Nephron (organoid): ENCODE measurements around the gene CLIC4.
A peak's percentile ranks its signal among the peaks of the same experiment; 100 is the strongest.

Experiments
- H3K27ac Mint-ChIP-seq, 3 experiments: 2 replicates each; pipeline ENCODE4 v1.8.0; 2020; ENCODE audit warnings: mixed read lengths in 3 of 3, mild to moderate bottlenecking in 2 of 3, moderate library complexity in 1 of 3
- H3K27me3 Mint-ChIP-seq: 2 replicates; pipeline ENCODE4 v1.8.0; 2021; ENCODE audit warnings: low read depth, mild to moderate bottlenecking, moderate library complexity, mixed read lengths
- H3K36me3 Mint-ChIP-seq: 2 replicates; pipeline ENCODE4 v1.8.0; 2020; ENCODE audit warnings: low read depth, mixed read lengths
- H3K4me1 Mint-ChIP-seq: 2 replicates; pipeline ENCODE4 v1.8.0; 2020; ENCODE audit warnings: mixed read lengths
- H3K4me3 Mint-ChIP-seq, 3 experiments: 2 replicates each; pipeline ENCODE4 v1.8.0; 2020; ENCODE audit warnings: mild to moderate bottlenecking in 3 of 3, mixed read lengths in 3 of 3, moderate library complexity in 2 of 3
- H3K9me3 Mint-ChIP-seq: 2 replicates; pipeline ENCODE4 v1.8.0; 2020; ENCODE audit warnings: mixed read lengths
- CTCF ChIP-seq, 3 experiments: fragments of 200-600 bp; sonication (generic); IDR thresholded peaks; one replicate each; pipeline ENCODE4 v1.5.0; 2021; ENCODE audit warnings: antibody characterized with exemption in 3 of 3; ENCODE audit not compliant: unreplicated experiment in 3 of 3

CLIC4 gene

GRCh38 chr1:24735156-24735508 lies 10.1 kb upstream of the CLIC4 start:
- Mint-ChIP-seq H3K4me3 (no peak overlapping the region), H3K27me3 (no peaks in the 10 kb centered on the region), H3K36me3 (no peaks in the 10 kb centered on the region), H3K4me1 (peaks cover 28% of the 10 kb centered on the region), H3K27ac (peak overlapping the region; percentile 87 to 95 (median 94)), H3K9me3 (no peaks in the 10 kb centered on the region)
- TF ChIP-seq CTCF (IDR thresholded peaks at IDR 0.05; ENCODE audit: unreplicated experiment in 3 of 3) = no peak

DNA sequence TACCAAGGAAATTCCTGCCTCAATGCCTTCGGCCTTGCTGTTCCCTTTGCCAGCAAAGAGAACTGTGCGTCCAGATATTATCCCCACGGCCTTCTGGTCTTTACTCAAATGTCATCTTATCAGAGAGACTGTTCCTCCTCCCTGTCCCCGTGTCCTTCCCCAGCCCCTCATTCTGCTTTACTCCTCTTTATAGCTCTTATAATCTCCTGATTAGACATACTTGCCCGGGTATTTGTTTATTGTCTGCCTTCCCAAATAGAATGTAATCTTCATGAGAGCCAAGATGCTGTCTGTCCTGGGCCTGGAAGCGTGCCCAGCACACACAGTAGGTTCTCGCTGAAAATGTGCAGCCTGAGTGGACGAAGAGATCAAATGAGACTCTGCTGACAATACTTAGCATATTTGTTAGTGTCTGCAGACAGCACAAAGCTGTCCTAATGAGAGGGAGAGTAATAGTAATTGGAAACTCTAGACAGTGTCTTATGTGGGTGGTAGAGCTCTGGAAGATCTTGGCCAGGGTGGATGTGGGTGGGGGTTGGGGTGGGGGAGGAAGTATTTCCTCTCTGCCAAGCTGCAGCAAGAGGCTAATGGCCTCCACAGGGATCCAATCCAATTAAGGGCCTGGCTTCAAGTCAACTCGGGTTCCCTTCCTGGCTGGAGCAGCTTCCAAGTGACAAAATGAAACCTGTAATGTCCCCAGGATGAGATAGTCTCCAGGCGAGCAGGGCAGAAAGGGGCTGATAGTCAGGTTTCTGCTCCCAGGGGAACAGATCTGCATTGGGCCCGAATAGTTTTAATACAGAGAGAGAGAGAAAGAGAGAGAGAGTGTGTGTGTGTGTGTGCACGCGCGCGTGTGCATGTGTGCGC lies 9.5 kb upstream of the CLIC4 start:
- Mint-ChIP-seq H3K27me3 (no peaks in the 10 kb centered on the region), H3K4me3 (peak overlapping the region in 2 of 3 experiments; percentile 25 to 43), H3K27ac (peak overlapping the region; percentile 87 to 95 (median 94)), H3K4me1 (peaks cover 25% of the 10 kb centered on the region), H3K36me3 (no peaks in the 10 kb centered on the region), H3K9me3 (no peaks in the 10 kb centered on the region)
- no peak for TF ChIP-seq CTCF (IDR thresholded peaks at IDR 0.05; ENCODE audit: unreplicated experiment in 3 of 3)

- no peak for TF ChIP-seq CTCF (IDR thresholded peaks at IDR 0.05; ENCODE audit: unreplicated experiment in 3 of 3)
- H3K4me1 Mint-ChIP-seq = peaks cover 27% of the 10 kb centered on the region
- peaks cover 4% of the 10 kb centered on the region for H3K27me3 Mint-ChIP-seq
- no peak overlapping the region for H3K4me3 Mint-ChIP-seq
- peak overlapping the region in 1 of 3 experiments; percentile 55 for H3K27ac Mint-ChIP-seq
- no peaks in the 10 kb centered on the region for H3K36me3 Mint-ChIP-seq
- no peaks in the 10 kb centered on the region for H3K9me3 Mint-ChIP-seq
Observed at GRCh38 chr1:24737368-24738117, 7.7 kb upstream of the CLIC4 start.

DNA sequence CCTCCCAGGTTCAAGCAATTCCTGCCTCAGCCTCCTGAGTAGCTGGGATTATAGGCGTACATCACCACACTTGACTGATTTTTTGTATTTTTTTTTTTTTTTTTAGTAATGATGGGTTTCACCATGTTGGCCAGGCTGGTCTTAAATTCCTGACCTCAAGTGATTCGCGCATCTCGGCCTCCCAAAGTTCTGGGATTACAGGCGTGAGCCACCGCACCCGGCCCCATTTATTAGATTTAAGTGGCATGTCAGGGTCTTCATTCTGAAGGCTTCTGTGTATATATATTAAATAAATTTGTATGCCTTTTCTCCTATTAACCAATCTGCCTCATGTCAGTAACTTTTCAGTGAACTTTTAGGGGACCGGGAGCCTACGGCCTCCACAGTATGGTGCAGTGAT lies 6.0 kb upstream of the CLIC4 start:
- no peaks in the 10 kb centered on the region for H3K9me3 Mint-ChIP-seq
- no peaks in the 10 kb centered on the region for H3K36me3 Mint-ChIP-seq
- H3K27ac Mint-ChIP-seq = peak overlapping the region in 1 of 3 experiments; percentile 25
- peaks cover 37% of the 10 kb centered on the region for H3K4me1 Mint-ChIP-seq
- H3K27me3 Mint-ChIP-seq = peaks cover 4% of the 10 kb centered on the region
- TF ChIP-seq CTCF (IDR thresholded peaks at IDR 0.05; ENCODE audit: unreplicated experiment in 3 of 3) = no peak
- no peak overlapping the region for H3K4me3 Mint-ChIP-seq

DNA sequence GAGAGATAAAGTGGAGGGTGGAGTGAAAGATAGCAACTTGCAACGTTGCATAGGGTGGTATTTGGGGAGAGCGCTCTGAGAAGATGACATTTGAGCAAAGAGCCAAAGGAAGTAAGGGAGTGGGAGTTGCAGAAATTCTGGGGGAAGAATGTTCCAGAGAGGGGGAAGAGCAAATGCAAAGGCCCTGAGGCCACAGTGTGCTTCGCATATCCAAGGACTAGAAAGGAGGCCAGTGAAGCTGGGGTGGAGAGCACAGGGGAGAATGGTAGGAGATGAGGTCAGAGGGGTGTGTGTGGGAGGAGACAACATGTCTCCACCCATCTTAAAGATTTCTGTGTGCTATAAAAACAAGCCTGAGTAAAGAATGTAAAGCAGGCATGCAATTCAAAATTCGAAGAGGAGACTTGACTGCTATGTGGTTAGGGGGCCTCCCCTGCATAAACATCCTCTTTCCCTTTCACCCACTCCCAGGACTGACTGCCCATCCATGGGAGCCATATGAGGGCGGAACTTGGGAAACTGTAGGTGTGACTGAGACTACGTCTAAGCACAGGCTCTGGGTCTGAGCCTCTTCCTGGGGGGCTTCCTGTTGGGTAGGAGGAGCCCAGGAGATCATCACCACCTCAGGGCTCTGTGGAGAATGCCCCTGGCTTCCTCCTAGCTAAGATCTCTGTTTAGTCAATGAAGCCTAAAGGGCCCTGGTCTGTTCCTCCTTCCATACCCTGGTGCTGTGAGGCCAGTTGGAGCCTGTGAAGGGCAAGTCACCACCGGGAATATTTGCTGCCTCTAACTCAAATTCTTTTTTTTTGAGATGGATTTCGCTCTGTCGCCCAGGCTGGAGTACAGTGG lies 2.9 kb upstream of the CLIC4 start:
- TF ChIP-seq CTCF (IDR thresholded peaks at IDR 0.05; ENCODE audit: unreplicated experiment in 3 of 3) = no peak
- Mint-ChIP-seq H3K36me3 (no peaks in the 10 kb centered on the region), H3K27me3 (peaks cover 4% of the 10 kb centered on the region), H3K4me3 (peak overlapping the region in 2 of 3 experiments; percentile 4), H3K4me1 (peaks cover 34% of the 10 kb centered on the region), H3K9me3 (no peaks in the 10 kb centered on the region), H3K27ac (peak overlapping the region; percentile 52 to 93 (median 76))
